Heart left ventricle (tissue), 16 donors: ENCODE measurements around the gene LMOD3. TPM values are rescaled to one million over a fixed set of nuclear protein-coding genes. Genes with fewer than 3 reads are reported as not detected.

ENCODE experiments used
- ATAC-seq, 4 donors: fragments of 200-7000 bp; cut with Tn5 transposase; one replicate each; pipeline ENCODE4 v1.9.1; 2020 to 2022; ENCODE audit warnings: moderate library complexity in 4 of 4, mild to moderate bottlenecking in 3 of 4, moderate number of reproducible peaks in 1 of 4
- DNase-seq, 5 donors: peaks; one replicate each; pipeline ENCODE4 v3.0.0-alpha.2; 2020
- H3K27ac ChIP-seq, 12 donors: fragments of 200-600 bp; sonication (generic) in 4 of 12; one replicate each; pipeline versions ENCODE4 v1.5.0 to v1.8.0; 2016 to 2022; ENCODE audit warnings: mild to moderate bottlenecking in 2 of 12
- H3K27me3 ChIP-seq, 9 donors: fragments of 200-600 bp; sonication (generic) in 2 of 9; one replicate each; pipeline versions ENCODE4 v1.5.1 to v1.8.0; 2016 to 2022; ENCODE audit warnings: mild to moderate bottlenecking in 3 of 9
- H3K36me3 ChIP-seq, 9 donors: fragments of 200-600 bp; sonication (generic) in 2 of 9; one replicate each; pipeline versions ENCODE4 v1.5.0 to v1.8.0; 2018 to 2022; ENCODE audit warnings: mild to moderate bottlenecking in 2 of 9
- H3K4me1 ChIP-seq, 12 donors: fragments of 200-600 bp; sonication (generic) in 4 of 12; one replicate each; pipeline versions ENCODE4 v1.5.0 to v1.8.0; 2016 to 2022; ENCODE audit warnings: mild to moderate bottlenecking in 3 of 12
- H3K4me3 ChIP-seq, 12 donors: fragments of 200-600 bp; sonication (generic) in 4 of 12; one replicate each; pipeline versions ENCODE4 v1.5.0 to v1.8.0; 2017 to 2022; ENCODE audit warnings: mild to moderate bottlenecking in 9 of 12, moderate library complexity in 4 of 12
- H3K9me3 ChIP-seq, 12 donors: fragments of 200-600 bp; sonication (generic) in 4 of 12; one replicate each; pipeline versions ENCODE4 v1.5.0 to v1.8.0; 2016 to 2022; ENCODE audit warnings: mild to moderate bottlenecking in 1 of 12
- CTCF ChIP-seq, 12 donors: fragments of 200-600 bp; sonication (generic) in 4 of 12; IDR thresholded peaks; one replicate each; pipeline versions ENCODE4 v1.5.0 to v1.8.0; 2018 to 2022; ENCODE audit warnings: antibody characterized with exemption in 12 of 12, mild to moderate bottlenecking in 5 of 12
- POLR2A ChIP-seq, 2 donors: fragments of 450-650 bp; IDR thresholded peaks; one replicate each; pipeline ENCODE4 v1.6.1; 2017; ENCODE audit warnings: antibody characterized with exemption in 2 of 2, mild to moderate bottlenecking in 2 of 2, moderate library complexity in 2 of 2
- WGBS, 4 donors: extraction: QIAGEN DNeasy Blood & Tissue Kit in 2 of 4; methylation state at CpG; one replicate each; pipeline versions ENCODE4 v1.1.5 to v1.1.7; 2013 to 2018; 5-methylcytosine and 5-hydroxymethylcytosine counted together
- intact Hi-C, 10 donors: fragments of 100-400 bp; cut with DNase I; formaldehyde crosslinking; loops; one replicate each; pipeline versions ENCODE4 v1.11.1 to v1.14.2; 2022
- polyA plus RNA-seq, 2 donors: library from polyadenylated mRNA; stranded (reverse); fragments of 200-250 nt; gene quantifications; one replicate each; pipeline ENCODE4 v1.2.3, GENCODE V29; 2013
- total RNA-seq, 9 donors: library from RNA; depleted of rRNA in 2 of 9; stranded (reverse); fragments of >200 nt in 2 of 9; fragmentation: NEBNext Ultra II Directional in 3 of 9; extraction: Animal tissue kit (Norgen Biotek cat#: 25700) in 3 of 9; gene quantifications; one replicate each; pipeline versions ENCODE4 v1.1.0 to v1.2.4, GENCODE V29; 2016 to 2023
- donor health status: ischemic (EF 13 %, LVEDD 7.1; RV severe dilation, severe dysfunction).
- donor health status: healthy with polysubstance abuse.
- donor health status: DM: no; HTN: yes; CAD: no.
- donor health status: DM: no; HTN: no; CAD: no.
- donor health status: ischemic (EF 25% LVEDD 6.9; RV normal size, moderate dysfunction).
- donor health status: ischemic (EF 25% LVEDD 5.7; RV mildly dilated, moderate dysfunction).
- donor health status: healthy.
- donor health status: DM: yes; HTN: yes; CAD: no.
- donor health status: ischemic (EF 35%, LVEDD 5.7; RV mildly dilated, moderate dysfunction).
- donor health status: nonischemic (EF 11% LVEDD 7.7; RV severe dilation, severe dysfunction).
- donor health status: DM: yes; HTN: yes; CAD: no.
- donor health status: PGD.
- donor health status: ischemic (EF 29% LVEDD 5.4; RV normal size, mild dysfunction).
- donor health status: nonischemic (EF 23%, LVEDD 6.1; RV moderate dilation, normal function).

LMOD3 gene
- total and polyA plus RNA-seq, 11 donors = 38.6 to 233 (median 128) TPM

DNA sequence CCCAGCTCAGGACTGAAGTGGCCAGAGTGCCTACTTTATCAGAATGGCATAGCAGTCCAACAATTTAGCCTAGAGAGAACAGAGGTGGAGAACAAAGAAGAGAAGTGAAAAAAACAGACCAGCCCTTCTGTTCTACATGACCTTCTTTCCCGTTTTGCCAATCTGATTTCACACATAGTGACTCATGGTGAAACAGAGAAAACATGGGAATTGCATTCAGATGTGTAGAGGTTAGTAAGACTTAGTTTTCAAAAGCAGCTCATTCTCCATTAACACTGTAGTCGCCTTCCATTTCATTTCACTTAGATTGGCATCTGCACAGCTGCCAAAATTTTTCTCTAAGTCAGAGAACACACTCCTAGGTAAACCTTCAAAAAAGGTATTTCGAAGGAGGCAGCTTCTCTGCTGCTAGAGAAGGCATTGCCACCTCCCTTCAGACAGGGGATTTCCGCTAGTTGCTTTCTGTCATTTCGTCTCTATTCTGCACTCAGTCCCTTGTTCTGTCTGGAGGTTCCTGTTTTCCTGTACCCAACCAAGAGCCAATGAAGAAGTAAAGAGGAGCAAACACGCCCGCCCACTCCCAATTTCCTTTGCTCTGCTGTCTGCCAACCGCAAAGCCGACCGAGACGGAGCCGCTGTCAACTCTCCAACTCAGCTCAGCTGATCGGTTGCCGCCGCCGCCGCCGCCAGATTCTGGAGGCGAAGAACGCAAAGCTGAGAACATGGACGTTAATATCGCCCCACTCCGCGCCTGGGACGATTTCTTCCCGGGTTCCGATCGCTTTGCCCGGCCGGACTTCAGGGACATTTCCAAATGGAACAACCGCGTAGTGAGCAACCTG is 37.8 kb downstream of the LMOD3 start, which contains the start of gene ARL6IP5:
Gene ARL6IP5 (plus strand): TSS at position 612 of the 842 bp plus-strand sequence. CDS start 111 bp downstream, at position 723.
- no peak for TF ChIP-seq CTCF (IDR thresholded peaks at IDR 0.05)
- TF ChIP-seq POLR2A (IDR thresholded peaks at IDR 0.05) = peak in 1 of 2 donors; percentile 66
- peaks cover 0 to 16% (median 0%) of the 10 kb centered on the region in 9 donors for H3K36me3 ChIP-seq
- WGBS, 4 donors = 1 to 2% (median 1%) methylated on average over 30 to 32 of the region's 32 CpGs
- peak within 1 kb of the TSS; percentile 87 to 99 (median 94) for H3K27ac ChIP-seq
- peaks cover 14 to 81% (median 62%) of the 10 kb centered on the region in 12 donors for H3K4me1 ChIP-seq
- H3K9me3 ChIP-seq = no peaks in the 10 kb centered on the region
- ATAC-seq (peak; percentile 62 to 81 (median 70)), DNase-seq (peak; percentile 94 to 96 (median 96))
- H3K27me3 ChIP-seq = no peaks in the 10 kb centered on the region
- intact Hi-C loops = loop anchor here in 3 of 10 donors (2.0 to 5.0 kb wide), 3 partner anchors 32 to 72 kb away; partner anchors contain the start of genes LMOD3 (in 2 of the 3) and EOGT (in 1 of the 3)
- peak within 1 kb of the TSS; percentile 58 to 97 (median 90) for H3K4me3 ChIP-seq

GRCh38 chr3:69082805-69083204 is 39.6 kb downstream of the LMOD3 start:
- Histone ChIP-seq H3K27ac (peak overlapping the region in 10 of 12 donors; percentile 14 to 99 (median 94)), H3K4me3 (no peak overlapping the region), H3K9me3 (no peaks in the 10 kb centered on the region), H3K27me3 (no peaks in the 10 kb centered on the region), H3K4me1 (peaks cover 19 to 81% (median 62%) of the 10 kb centered on the region in 12 donors), H3K36me3 (no peaks in the 10 kb centered on the region)
- intact Hi-C loops = loop anchor here in 1 of 10 donors (5.0 kb wide), 2 partner anchors 39 to 71 kb away; partner anchors contain the start of genes EOGT and LMOD3
- TF ChIP-seq CTCF (IDR thresholded peaks at IDR 0.05) = no peak
- TF ChIP-seq POLR2A (IDR thresholded peaks at IDR 0.05) = no peak
- ATAC-seq (peak in 1 of 4 donors; percentile 10), DNase-seq (peak in 2 of 5 donors; percentile 52 to 54)

DNA sequence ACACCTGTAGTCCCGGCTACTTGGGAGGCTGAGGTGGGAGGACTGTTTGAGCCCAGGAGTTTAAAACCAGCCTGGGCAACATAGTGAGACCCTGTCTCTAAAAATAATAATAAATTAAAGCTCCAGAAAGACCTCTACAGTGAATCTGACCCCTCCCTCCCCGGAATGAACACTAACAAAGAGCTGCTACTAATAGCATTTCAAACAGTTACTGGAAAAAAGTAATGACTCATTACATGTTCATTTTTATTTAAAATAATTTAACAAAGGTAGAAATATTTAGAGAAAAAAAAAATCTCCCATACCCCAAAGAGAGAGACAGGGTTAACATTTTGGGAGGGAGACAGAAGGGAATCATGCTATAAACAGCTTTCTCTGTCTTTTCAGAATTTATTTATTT is 40.0 kb downstream of the LMOD3 start:
- no peaks in the 10 kb centered on the region for H3K9me3 ChIP-seq
- H3K4me3 ChIP-seq = no peak overlapping the region
- ATAC-seq = no peak
- no peak for DNase-seq
- H3K27me3 ChIP-seq = no peaks in the 10 kb centered on the region
- no peak for TF ChIP-seq POLR2A (IDR thresholded peaks at IDR 0.05)
- TF ChIP-seq CTCF (IDR thresholded peaks at IDR 0.05) = no peak
- intact Hi-C loops = loop anchor here in 1 of 10 donors (5.0 kb wide), 2 partner anchors 40 to 70 kb away; partner anchors contain the start of genes EOGT and LMOD3
- 59 to 84% (median 74%) methylated on average over 2 of the region's 2 CpGs for WGBS, 4 donors
- H3K36me3 ChIP-seq = no peaks in the 10 kb centered on the region
- H3K27ac ChIP-seq = peak overlapping the region in 10 of 12 donors; percentile 13 to 99 (median 94)
- H3K4me1 ChIP-seq = peaks cover 17 to 81% (median 60%) of the 10 kb centered on the region in 12 donors
